ENCODE measurements around the gene HOXB3. TPM values are rescaled to one million over a fixed set of nuclear protein-coding genes. Genes with fewer than 3 reads are reported as not detected.

The HOXB3 gene
- total RNA-seq, 4 donors from 2014 or later: 0.97 to 14.1 (median 3.9) TPM

- 74 to 75% methylated on average over 15 of the region's 15 CpGs for WGBS, 2 donors
- TF ChIP-seq, protein P1, sequence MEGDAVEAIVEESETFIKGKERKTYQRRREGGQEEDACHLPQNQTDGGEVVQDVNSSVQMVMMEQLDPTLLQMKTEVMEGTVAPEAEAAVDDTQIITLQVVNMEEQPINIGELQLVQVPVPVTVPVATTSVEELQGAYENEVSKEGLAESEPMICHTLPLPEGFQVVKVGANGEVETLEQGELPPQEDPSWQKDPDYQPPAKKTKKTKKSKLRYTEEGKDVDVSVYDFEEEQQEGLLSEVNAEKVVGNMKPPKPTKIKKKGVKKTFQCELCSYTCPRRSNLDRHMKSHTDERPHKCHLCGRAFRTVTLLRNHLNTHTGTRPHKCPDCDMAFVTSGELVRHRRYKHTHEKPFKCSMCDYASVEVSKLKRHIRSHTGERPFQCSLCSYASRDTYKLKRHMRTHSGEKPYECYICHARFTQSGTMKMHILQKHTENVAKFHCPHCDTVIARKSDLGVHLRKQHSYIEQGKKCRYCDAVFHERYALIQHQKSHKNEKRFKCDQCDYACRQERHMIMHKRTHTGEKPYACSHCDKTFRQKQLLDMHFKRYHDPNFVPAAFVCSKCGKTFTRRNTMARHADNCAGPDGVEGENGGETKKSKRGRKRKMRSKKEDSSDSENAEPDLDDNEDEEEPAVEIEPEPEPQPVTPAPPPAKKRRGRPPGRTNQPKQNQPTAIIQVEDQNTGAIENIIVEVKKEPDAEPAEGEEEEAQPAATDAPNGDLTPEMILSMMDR (IDR thresholded peaks at IDR 0.05): no peak
- no peak for TF ChIP-seq POLR2A (IDR thresholded peaks at IDR 0.05)
- intact Hi-C loops (cut with DNase I; ENCODE audit: low total_unique reads): no loop called here
- DNase-seq (ENCODE audit: low spot score in 2 of 2): no peak
- H3K4me3 ChIP-seq (ENCODE audit: low read depth, poor library complexity, severe bottlenecking): no peak overlapping the region
Measured at GRCh38 chr17:48561884-48562810, 27.9 kb downstream of the HOXB3 start.

GRCh38 chr17:48559840-48560817 lies 29.9 kb downstream of the HOXB3 start:
- no peak overlapping the region for H3K4me3 ChIP-seq (ENCODE audit: low read depth, poor library complexity, severe bottlenecking)
- intact Hi-C loops (cut with DNase I; ENCODE audit: low total_unique reads): no loop called here
- TF ChIP-seq, protein P1 (IDR thresholded peaks at IDR 0.05): no peak
- no peak for TF ChIP-seq POLR2A (IDR thresholded peaks at IDR 0.05)
- DNase-seq (ENCODE audit: low spot score in 2 of 2): no peak
- 59 to 72% methylated on average over 14 of the region's 14 CpGs for WGBS, 2 donors

DNA sequence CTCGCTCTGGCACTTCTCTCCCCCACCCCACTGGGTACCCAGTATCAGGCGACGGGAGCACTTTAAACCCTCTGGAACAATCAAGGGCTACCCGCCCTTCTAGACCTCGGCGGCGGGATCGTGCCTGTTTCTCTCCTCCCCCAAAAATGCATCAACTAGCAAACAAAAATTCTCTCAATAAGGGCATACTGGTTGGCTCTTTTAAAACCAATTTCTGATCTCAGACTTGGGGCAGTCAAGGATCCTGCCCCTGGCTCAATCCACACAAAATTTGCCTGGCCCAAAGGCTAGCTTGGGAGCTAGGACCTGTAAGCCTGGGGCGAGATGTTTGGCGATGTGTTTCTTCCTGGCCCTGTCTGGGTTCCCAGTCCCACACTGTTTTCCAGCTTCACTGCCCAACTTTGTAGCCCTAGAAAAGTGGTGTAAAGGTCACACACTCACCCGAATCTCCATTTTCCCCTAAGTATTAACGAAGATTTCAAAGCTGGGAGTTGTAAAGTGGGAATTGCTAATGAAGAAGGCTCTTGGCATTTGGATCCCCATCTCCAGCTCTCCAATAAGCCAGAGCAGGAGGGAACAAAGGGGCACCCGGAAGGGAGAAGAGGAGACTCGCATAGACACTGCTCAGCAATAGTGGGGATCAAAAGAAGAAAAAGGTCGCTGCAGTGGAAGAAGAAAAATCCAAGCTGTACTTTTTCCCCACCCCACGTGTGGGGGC lies 30.8 kb downstream of the HOXB3 start:
- no peak for DNase-seq (ENCODE audit: low spot score in 2 of 2)
- 64 to 75% methylated on average over 16 of the region's 16 CpGs for WGBS, 2 donors
- intact Hi-C loops (cut with DNase I; ENCODE audit: low total_unique reads): no loop called here
- H3K4me3 ChIP-seq (ENCODE audit: low read depth, poor library complexity, severe bottlenecking): no peak overlapping the region
- no peak for TF ChIP-seq POLR2A (IDR thresholded peaks at IDR 0.05)
- TF ChIP-seq, protein P1 (IDR thresholded peaks at IDR 0.05): no peak

DNA sequence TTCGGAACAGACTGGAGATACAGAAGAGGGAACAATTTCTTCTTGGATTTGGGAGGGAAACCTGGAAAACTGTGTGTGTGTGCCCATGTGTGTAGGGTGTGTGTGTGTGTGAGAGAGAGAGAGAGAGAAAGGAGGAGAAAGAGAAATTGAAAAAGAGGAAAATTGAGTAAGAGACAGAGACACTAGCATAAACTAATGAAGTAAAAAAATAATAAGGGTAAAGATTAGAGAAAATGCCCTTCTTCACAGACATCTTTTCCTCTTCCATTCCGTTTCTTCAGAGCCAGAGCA lies 31.3 kb downstream of the HOXB3 start:
- H3K4me3 ChIP-seq (ENCODE audit: low read depth, poor library complexity, severe bottlenecking): no peak overlapping the region
- no peak for DNase-seq (ENCODE audit: low spot score in 2 of 2)
- intact Hi-C loops (cut with DNase I; ENCODE audit: low total_unique reads): no loop called here
- 66 to 80% methylated on average over 2 of the region's 2 CpGs for WGBS, 2 donors
- no peak for TF ChIP-seq POLR2A (IDR thresholded peaks at IDR 0.05)
- TF ChIP-seq, protein P1 (IDR thresholded peaks at IDR 0.05): no peak

DNA sequence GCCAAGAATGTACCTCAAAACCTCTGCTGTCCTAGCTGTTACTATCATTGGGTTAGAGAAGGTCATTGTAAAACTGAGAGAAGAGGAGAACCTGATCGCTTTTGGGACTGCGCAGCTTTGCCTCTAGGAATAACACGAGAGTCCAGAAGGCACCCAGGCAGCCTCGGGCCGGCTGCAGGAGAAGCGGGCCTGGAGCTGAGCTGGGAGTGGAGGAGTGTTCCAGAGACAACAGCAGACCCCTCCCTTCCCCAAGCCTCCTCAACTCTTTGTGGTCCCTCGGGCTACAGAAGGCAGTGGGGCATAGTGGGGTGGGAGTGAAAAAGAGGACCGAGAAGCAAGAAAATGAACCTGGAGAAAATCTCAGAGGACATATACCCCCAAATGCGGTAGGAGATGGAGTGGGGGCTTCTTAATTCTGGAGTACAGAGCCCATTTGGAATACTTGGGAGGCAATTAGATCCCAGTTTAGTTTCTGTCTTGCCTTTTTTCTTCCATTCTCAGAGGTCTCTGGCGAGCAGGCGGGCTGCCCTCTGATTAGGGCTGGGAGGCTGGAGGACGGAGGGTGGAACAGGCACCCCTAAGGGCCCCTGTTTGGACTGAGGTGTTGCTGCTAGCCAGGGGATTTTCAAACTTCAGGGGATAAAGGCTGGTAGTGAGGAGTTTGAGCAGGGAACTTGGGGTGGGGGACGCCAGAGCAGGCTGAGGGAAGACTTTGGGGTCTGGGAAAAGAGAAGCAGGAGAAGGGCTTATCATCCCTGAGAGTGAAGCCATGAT lies 31.8 kb downstream of the HOXB3 start:
- TF ChIP-seq, protein P1 (IDR thresholded peaks at IDR 0.05): no peak
- no peak for TF ChIP-seq POLR2A (IDR thresholded peaks at IDR 0.05)
- H3K4me3 ChIP-seq (ENCODE audit: low read depth, poor library complexity, severe bottlenecking): no peak overlapping the region
- intact Hi-C loops (cut with DNase I; ENCODE audit: low total_unique reads): no loop called here
- DNase-seq (ENCODE audit: low spot score in 2 of 2): no peak
- 70 to 72% methylated on average over 13 of the region's 13 CpGs for WGBS, 2 donors
